ENCODE results near the gene TSPYL2. TPM values are rescaled to one million over a fixed set of nuclear protein-coding genes. Genes with fewer than 3 reads are reported as not detected.

The TSPYL2 gene
- total RNA-seq, 1 donor from 2014 or later: 10.3 TPM

DNA sequence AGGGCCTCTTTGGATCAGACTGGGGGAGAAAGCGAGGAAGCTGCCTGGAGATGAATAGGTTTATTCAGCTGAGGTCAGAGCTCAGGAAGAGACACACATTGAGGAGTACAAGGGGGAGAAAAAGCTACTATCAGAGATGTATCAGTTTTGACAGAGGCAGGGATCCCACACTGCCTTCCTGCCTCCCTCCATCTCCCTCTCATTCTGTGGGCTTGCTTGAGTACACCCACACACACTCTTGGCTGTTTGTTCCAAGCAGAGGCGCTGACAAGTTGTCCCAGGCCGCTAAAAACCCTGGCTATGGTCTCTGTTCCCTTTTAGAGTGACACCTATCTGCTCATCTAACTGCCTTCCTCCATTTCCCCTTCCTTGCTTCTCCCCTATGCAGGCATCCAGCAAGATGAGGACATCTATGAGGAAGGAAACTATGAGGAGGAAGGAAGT, 5.2 kb downstream of the TSPYL2 start:
- Histone ChIP-seq H3K27me3 (ENCODE audit: control insufficient read depth, insufficient read depth, low read length) (no peaks in the 10 kb centered on the region), H3K4me3 (ENCODE audit: low read depth, low read length) (no peak overlapping the region), H3K36me3 (ENCODE audit: control insufficient read depth, insufficient read depth, low read length) (no peaks in the 10 kb centered on the region)
- TF ChIP-seq, protein P1, sequence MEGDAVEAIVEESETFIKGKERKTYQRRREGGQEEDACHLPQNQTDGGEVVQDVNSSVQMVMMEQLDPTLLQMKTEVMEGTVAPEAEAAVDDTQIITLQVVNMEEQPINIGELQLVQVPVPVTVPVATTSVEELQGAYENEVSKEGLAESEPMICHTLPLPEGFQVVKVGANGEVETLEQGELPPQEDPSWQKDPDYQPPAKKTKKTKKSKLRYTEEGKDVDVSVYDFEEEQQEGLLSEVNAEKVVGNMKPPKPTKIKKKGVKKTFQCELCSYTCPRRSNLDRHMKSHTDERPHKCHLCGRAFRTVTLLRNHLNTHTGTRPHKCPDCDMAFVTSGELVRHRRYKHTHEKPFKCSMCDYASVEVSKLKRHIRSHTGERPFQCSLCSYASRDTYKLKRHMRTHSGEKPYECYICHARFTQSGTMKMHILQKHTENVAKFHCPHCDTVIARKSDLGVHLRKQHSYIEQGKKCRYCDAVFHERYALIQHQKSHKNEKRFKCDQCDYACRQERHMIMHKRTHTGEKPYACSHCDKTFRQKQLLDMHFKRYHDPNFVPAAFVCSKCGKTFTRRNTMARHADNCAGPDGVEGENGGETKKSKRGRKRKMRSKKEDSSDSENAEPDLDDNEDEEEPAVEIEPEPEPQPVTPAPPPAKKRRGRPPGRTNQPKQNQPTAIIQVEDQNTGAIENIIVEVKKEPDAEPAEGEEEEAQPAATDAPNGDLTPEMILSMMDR (IDR thresholded peaks at IDR 0.05; ENCODE audit: insufficient read depth, low read length, poor library complexity, severe bottlenecking): no peak
- no peak for DNase-seq (ENCODE audit: low read depth)

DNA sequence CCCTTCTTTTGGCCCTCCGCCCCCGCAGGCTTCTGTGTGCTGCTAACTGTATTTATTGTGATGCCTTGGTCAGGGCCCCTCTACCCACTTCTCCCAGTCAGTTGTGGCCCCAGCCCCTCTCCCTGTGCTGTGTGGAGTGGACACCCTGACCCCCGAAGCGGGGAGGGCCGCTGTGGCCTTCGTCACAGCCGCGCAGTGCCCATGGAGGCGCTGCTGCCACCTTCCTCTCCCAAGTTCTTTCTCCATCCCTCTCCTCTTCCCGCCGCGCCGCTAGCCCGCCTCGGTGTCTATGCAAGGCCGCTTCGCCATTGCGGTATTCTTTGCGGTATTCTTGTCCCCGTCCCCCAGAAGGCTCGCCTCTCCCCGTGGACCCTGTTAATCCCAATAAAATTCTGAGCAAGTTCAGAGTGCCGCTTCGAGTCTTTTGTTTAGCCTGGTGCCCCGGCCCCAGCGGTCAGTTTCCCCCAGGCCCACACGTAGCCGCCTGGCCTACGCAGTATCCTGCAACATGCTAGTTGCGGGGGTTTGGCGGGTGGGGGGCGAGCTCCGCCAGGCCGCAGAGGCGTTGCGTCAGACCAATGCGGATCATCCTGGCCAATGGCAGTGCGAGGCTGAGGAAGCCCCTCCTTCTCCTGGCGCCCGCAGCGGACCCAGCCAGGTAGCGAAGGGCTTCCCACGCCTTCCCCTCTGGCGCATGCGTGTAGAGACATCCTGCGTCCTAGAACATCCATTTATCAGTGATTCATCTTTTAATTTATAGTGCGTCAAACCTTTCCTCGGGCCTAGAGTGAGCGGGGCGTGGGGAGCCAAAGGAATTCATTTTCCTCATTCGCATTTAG, 6.2 kb downstream of the TSPYL2 start:
- H3K36me3 ChIP-seq (ENCODE audit: control insufficient read depth, insufficient read depth, low read length): no peaks in the 10 kb centered on the region
- TF ChIP-seq, protein P1 (IDR thresholded peaks at IDR 0.05; ENCODE audit: insufficient read depth, low read length, poor library complexity, severe bottlenecking): no peak
- H3K4me3 ChIP-seq (ENCODE audit: low read depth, low read length): peak overlapping the region; percentile 36
- DNase-seq (ENCODE audit: low read depth): peak; percentile 32
- H3K27me3 ChIP-seq (ENCODE audit: control insufficient read depth, insufficient read depth, low read length): no peaks in the 10 kb centered on the region

DNA sequence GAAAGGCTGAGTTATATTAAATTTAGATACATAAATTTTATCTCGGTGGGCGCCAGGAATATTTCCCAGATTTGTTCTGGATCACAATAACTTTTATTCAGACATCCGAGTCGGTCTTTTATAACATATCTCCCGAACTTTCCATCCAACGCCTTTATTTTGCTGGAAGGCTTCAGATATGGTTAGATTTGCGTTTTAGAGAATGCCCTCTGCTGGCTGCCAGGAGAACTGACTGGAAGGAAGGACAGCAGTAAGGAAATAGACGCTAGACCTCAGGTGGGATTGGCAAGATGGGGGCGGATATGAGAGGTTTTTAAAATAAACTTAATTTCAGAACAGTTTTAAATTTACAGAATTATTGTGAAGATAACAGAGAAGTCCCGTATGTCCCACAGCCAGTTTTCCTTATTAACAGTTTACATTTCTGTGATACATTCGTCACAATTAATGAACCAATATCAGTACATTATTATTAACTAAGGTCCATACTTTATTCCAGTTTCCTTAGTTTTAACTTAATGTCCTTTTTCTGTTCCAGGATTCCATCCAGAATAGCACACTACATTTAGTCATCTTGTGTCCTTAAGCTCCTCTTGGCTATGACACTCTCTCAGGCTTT, 7.2 kb downstream of the TSPYL2 start:
- Histone ChIP-seq H3K36me3 (ENCODE audit: control insufficient read depth, insufficient read depth, low read length) (no peaks in the 10 kb centered on the region), H3K27me3 (ENCODE audit: control insufficient read depth, insufficient read depth, low read length) (no peaks in the 10 kb centered on the region), H3K4me3 (ENCODE audit: low read depth, low read length) (peak overlapping the region; percentile 36)
- DNase-seq (ENCODE audit: low read depth): no peak
- TF ChIP-seq, protein P1 (IDR thresholded peaks at IDR 0.05; ENCODE audit: insufficient read depth, low read length, poor library complexity, severe bottlenecking): peak; percentile 77

DNA sequence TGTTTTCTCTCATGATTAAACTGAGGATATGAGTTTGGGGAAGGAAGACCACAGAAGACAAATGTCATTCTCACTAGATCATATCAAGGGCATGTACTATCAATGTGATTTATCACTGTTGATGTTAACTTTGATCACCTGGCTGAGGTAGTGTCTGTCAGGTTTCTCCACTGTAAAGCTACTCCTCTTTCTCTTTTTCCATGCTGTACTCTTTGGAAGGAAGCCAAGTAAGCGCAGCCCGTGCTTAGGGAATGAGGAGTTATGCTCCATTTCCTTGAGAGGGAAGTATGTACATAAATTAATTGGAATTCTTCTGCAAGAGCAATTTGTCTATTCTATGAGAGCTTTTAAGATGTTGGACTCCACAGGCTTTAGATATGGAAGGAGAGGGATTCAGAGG, 7.8 kb downstream of the TSPYL2 start:
- DNase-seq (ENCODE audit: low read depth): no peak
- H3K4me3 ChIP-seq (ENCODE audit: low read depth, low read length): no peak overlapping the region
- no peaks in the 10 kb centered on the region for H3K36me3 ChIP-seq (ENCODE audit: control insufficient read depth, insufficient read depth, low read length)
- no peaks in the 10 kb centered on the region for H3K27me3 ChIP-seq (ENCODE audit: control insufficient read depth, insufficient read depth, low read length)
- TF ChIP-seq, protein P1 (IDR thresholded peaks at IDR 0.05; ENCODE audit: insufficient read depth, low read length, poor library complexity, severe bottlenecking): no peak

DNA sequence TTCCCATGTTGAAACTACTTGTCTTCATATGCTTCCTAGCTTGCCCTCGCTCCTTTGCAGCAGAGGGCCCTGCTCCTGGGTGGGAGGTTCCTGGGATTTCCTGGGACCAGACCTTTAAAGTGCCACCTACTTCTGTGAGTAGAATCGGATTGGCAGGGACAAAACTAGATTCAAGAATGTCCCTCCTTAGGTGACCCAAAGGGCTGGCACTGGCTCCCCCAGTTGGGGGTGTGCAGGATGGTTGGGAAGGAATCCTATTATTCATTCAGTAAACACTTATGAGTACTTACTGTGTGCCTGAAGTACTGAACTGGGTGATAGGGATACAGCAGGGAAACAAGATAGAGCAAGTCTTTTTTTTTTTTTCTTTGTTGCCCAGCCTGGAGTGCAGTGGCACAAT, 9.2 kb downstream of the TSPYL2 start:
- Histone ChIP-seq H3K36me3 (ENCODE audit: control insufficient read depth, insufficient read depth, low read length) (no peaks in the 10 kb centered on the region), H3K4me3 (ENCODE audit: low read depth, low read length) (no peak overlapping the region), H3K27me3 (ENCODE audit: control insufficient read depth, insufficient read depth, low read length) (no peaks in the 10 kb centered on the region)
- DNase-seq (ENCODE audit: low read depth): no peak
- TF ChIP-seq, protein P1 (IDR thresholded peaks at IDR 0.05; ENCODE audit: insufficient read depth, low read length, poor library complexity, severe bottlenecking): no peak

Data from kidney epithelial cell (primary cell).